HG02981 (cell line): ENCODE data around the gene FBXL7.

Experiments used
- ATAC-seq: cut with Tn5 transposase; IDR thresholded peaks from one replicate; pipeline ENCODE4 v1.9.1; 2021; ENCODE audit warnings: mild to moderate bottlenecking, moderate library complexity; ENCODE audit not compliant: unreplicated experiment

Gene FBXL7

GRCh38 chr5:15700373-15700772 lies 200.4 kb downstream of the FBXL7 start:
- no peak for ATAC-seq

- no peak for ATAC-seq
Observed at GRCh38 chr5:15702102-15702501, 202.1 kb downstream of the FBXL7 start.

GRCh38 chr5:15703901-15704300 lies 203.9 kb downstream of the FBXL7 start:
- no peak for ATAC-seq

GRCh38 chr5:15704397-15704947 lies 204.5 kb downstream of the FBXL7 start:
- ATAC-seq: no peak

GRCh38 chr5:15707631-15708030 lies 207.7 kb downstream of the FBXL7 start:
- ATAC-seq: no peak

GRCh38 chr5:15711892-15712291 lies 211.9 kb downstream of the FBXL7 start:
- no peak for ATAC-seq

- no peak for ATAC-seq
Observed at GRCh38 chr5:15715535-15715934, 215.6 kb downstream of the FBXL7 start.

- ATAC-seq: no peak
Observed at GRCh38 chr5:15715967-15716366, 216.0 kb downstream of the FBXL7 start.

- ATAC-seq: no peak
Observed at GRCh38 chr5:15717001-15717400, 217.0 kb downstream of the FBXL7 start.

GRCh38 chr5:15718421-15719179 lies 218.6 kb downstream of the FBXL7 start:
- no peak for ATAC-seq

- no peak for ATAC-seq
Observed at GRCh38 chr5:15719784-15720183, 219.8 kb downstream of the FBXL7 start.

GRCh38 chr5:15720515-15720914 lies 220.5 kb downstream of the FBXL7 start:
- ATAC-seq: no peak

- ATAC-seq: no peak
Observed at GRCh38 chr5:15722305-15722704, 222.3 kb downstream of the FBXL7 start.

- ATAC-seq: no peak
Observed at GRCh38 chr5:15727375-15727774, 227.4 kb downstream of the FBXL7 start.

- no peak for ATAC-seq
Observed at GRCh38 chr5:15728811-15729210, 228.8 kb downstream of the FBXL7 start.

GRCh38 chr5:15731699-15732098 lies 231.7 kb downstream of the FBXL7 start:
- no peak for ATAC-seq

- no peak for ATAC-seq
Observed at GRCh38 chr5:15734058-15734457, 234.1 kb downstream of the FBXL7 start.

- ATAC-seq: no peak
Observed at GRCh38 chr5:15737036-15737821, 237.2 kb downstream of the FBXL7 start.

GRCh38 chr5:15737871-15738664 lies 238.1 kb downstream of the FBXL7 start:
- ATAC-seq: no peak

GRCh38 chr5:15740383-15740782 lies 240.4 kb downstream of the FBXL7 start:
- ATAC-seq: no peak

GRCh38 chr5:15741591-15741990 lies 241.6 kb downstream of the FBXL7 start:
- no peak for ATAC-seq
